Cardiac fibroblast (primary cell): ENCODE data around the gene STK11IP.
A peak's percentile ranks its signal among the peaks of the same experiment; 100 is the strongest.

Experiments
- DNase-seq, 2 donors: peaks; one replicate each; pipeline versions ENCODE4 v3.0.0 to v3.0.0-alpha.2; 2010; ENCODE audit warnings: low read depth in 2 of 2
- H3K4me3 ChIP-seq, 2 donors: replicated peaks in 1 of 2; 1 replicate in 1 of 2; 2 replicates in 1 of 2; pipeline ENCODE4 v1.5.1; 2011; ENCODE audit warnings: low read depth in 2 of 2, low read length in 2 of 2, mild to moderate bottlenecking in 2 of 2, moderate library complexity in 1 of 2
- TF ChIP-seq, protein P1 (sequence below): IDR thresholded peaks from one replicate; pipeline ENCODE4 v1.5.1; 2011; ENCODE audit warnings: low read depth, mild to moderate bottlenecking, low read length, inconsistent platforms

The STK11IP gene

DNA sequence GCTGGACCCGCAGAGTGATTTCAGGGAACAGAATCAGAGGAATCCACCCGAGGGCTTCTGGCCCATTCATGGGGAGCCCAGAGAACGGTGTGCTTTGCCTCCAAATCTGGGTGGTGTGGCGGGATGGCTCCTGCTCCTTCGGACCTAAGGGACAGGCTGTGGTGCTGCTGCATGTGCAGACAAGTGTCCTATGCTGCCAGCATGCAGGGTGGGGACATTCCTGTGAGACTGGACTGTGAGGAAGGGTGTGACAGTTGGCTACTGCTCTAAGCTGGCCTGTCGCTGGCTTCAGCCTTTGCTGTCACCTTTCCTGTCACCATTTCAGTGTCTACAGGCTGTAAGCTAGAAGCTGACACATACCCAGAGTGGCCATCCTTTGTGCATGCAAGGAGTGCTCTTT, 26.9 kb downstream of the STK11IP start:
- TF ChIP-seq, protein P1, sequence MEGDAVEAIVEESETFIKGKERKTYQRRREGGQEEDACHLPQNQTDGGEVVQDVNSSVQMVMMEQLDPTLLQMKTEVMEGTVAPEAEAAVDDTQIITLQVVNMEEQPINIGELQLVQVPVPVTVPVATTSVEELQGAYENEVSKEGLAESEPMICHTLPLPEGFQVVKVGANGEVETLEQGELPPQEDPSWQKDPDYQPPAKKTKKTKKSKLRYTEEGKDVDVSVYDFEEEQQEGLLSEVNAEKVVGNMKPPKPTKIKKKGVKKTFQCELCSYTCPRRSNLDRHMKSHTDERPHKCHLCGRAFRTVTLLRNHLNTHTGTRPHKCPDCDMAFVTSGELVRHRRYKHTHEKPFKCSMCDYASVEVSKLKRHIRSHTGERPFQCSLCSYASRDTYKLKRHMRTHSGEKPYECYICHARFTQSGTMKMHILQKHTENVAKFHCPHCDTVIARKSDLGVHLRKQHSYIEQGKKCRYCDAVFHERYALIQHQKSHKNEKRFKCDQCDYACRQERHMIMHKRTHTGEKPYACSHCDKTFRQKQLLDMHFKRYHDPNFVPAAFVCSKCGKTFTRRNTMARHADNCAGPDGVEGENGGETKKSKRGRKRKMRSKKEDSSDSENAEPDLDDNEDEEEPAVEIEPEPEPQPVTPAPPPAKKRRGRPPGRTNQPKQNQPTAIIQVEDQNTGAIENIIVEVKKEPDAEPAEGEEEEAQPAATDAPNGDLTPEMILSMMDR: no peak
- no peak overlapping the region for H3K4me3 ChIP-seq
- DNase-seq: no peak

DNA sequence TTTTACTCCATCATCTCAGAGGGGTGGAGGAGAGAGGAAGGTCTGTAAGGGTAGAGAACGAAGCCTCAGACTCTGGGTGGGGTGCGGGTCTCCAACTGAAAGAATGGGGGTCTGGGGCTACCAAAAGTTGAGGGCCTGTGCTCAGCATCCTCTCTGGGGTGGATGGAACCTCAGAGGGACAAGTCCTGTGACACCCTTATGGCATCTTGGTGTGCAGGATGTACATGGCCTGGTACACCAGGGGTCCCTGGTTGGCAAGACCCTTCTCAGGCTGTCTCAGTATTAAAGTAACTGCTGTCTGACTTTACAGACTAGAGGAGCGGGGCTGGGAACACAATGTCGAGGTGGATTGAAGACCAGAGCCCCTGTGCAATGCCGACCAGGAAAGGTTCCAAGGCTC, 27.5 kb downstream of the STK11IP start:
- TF ChIP-seq, protein P1: no peak
- DNase-seq: no peak
- no peak overlapping the region for H3K4me3 ChIP-seq

DNA sequence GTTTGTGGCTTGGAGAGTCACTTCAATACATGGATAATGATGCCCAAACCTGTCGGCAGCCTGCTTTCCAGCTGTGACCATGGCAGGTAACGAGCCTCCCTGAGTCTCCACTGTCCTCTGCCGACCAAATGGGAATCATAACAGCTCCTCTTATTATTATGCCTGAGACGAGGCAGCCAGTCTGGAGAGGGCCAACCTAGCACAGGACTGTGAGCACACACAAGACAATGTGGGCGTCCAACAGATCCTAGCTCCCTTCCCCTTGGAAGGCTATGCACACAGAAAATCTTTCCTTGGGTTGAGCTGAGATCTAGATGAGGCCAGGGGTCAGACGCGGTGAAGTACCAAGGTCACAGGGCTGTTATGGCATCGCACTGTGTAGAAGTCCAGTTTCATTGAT, 28.9 kb downstream of the STK11IP start:
- H3K4me3 ChIP-seq: no peak overlapping the region
- TF ChIP-seq, protein P1: no peak
- no peak for DNase-seq

DNA sequence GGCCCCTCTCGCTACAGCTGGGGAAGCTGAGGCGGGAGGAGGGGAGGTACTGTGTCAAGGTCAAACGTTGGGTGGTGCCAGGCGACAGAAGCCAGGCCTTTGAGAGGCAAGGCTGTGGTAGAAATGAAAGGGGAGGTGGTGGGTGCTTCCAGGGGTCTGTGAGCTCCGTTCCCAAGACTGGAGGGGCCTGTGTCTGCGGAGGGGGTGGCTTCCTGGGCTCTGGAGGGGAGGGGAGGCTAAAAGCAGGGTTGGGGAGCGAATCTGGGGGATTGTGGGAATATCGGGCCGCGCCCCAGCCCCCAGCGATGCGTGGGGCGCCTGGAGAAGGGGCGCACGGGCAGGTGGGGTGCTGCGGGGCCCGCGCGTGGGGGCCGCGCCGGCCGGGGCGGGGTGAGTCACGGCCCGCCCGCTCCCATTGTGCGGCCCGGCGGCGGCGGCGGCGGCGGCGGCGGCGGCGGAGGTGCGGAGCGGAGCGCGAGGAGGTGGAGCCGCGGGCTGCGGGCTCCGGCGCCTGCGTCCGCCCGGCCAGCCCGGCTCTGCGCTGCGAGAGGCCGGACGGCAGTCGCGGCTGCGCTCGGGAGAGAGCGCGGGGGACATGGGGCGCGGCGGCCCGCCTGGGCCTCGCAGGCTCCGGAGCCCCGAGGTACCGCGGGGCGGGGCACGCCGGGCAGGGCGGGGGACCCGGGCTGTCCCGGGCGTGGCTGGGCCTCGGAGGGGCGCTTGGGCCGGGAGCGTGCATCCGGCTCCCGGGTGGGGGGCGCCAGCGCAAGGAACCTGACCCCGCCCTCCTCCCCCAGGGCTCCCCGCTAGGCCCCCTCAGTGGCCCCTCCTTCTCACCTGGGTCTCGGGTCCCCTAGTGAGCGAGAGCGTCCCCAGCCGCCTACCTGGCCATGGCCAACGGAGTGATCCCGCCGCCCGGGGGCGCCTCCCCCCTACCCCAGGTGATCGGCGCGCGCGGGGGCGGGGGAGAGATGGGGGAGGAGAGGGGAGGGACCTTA, 29.7 kb downstream of the STK11IP start, which contains the start of gene SLC4A3:
TSS of gene SLC4A3 (plus strand) at position 528 of the 998 bp plus-strand sequence. CDS start at position 891, 363 bp downstream.
- DNase-seq: peak; percentile 5 to 46
- TF ChIP-seq, protein P1: no peak
- H3K4me3 ChIP-seq: peak within 1 kb of the TSS; percentile 55 to 61

DNA sequence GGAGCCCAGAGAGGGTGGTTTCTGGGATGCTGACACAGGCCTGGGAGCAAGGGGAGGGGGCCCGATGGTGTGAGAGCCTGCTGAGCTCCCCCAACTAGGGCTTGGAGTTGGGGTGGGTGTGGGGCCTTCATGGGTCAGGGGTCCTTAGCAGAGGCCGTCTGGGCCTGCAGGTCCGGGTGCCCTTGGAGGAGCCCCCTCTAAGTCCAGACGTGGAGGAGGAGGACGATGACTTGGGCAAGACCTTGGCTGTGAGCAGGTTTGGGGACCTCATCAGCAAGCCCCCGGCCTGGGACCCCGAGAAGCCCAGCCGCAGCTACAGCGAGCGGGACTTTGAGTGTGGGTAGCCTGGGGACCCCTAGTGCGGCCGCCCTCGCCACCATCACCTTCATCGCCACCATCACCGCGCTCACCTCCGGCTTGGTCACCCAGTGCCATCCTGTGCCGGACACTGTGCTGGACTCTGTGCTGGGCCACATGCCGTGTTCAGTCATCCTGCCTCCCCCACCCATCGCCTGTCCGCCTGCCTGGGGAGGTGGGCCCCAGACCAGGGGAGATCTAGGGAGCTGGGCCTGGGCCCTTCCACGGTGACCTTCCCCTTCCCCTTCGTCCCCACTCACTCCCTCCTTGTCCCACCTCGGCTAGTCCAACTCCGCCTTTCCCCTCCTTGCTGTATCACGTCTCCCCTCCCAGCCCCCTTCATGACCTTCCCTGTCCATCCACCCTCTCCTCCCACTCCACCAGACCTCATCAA, 30.8 kb downstream of the STK11IP start:
- H3K4me3 ChIP-seq: peak overlapping the region in 1 of 2 donors; percentile 61
- no peak for DNase-seq
- TF ChIP-seq, protein P1: no peak

DNA sequence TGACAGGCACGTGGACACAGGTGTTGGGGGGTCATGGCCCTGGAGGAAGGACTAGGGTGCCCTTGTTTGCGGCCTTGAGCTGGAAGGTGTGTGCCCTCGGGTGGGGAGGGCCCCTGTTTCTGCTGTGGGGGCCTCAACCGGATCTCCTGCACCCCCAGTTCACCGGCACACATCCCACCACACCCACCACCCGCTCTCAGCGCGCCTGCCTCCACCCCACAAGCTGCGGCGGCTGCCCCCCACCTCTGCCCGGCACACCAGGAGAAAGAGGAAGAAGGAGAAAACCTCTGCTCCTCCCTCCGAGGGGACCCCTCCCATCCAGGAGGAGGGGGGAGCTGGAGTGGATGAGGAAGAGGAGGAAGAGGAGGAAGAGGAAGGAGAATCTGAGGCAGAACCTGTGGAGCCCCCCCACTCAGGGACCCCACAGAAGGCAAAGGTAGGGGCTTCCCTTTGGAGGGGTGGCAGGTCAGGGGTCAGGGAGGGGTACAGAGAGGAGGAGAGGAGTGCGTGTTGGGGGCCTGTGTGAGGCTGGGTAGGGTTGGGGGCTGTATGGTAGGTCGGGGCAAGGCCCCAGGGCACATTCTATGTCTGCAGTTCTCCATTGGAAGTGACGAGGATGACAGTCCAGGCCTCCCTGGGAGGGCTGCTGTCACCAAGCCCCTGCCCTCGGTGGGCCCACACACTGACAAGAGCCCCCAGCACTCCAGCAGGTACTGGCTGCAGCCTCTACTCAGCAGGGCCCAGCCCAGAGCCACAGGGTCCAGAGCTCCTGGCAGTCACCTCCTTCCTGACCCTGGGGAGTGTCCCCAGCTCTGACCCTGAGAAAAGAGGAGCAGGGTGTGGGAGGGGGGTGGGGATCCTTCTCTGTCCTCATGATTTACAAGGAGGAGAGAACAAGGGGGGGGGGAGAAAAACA, 31.6 kb downstream of the STK11IP start:
- no peak overlapping the region for H3K4me3 ChIP-seq
- DNase-seq: no peak
- TF ChIP-seq, protein P1: no peak
